Liver (tissue), 9 donors: ENCODE measurements around the gene DOCK1. TPM values are rescaled to one million over a fixed set of nuclear protein-coding genes. Genes with fewer than 3 reads are reported as not detected.

Experiments
- DNase-seq: peaks from one replicate; pipeline ENCODE4 v3.0.0-alpha.2; 2017; ENCODE audit warnings: low spot score
- H3K27ac ChIP-seq, 2 donors: one replicate each; pipeline ENCODE4 v1.7.0; 2013; ENCODE audit warnings: inconsistent platforms in 2 of 2, low read length in 2 of 2, control low read depth in 1 of 2, low read depth in 1 of 2, mild to moderate bottlenecking in 1 of 2
- H3K27me3 ChIP-seq, 4 donors: one replicate each; pipeline versions ENCODE4 v1.6.1 to v1.7.0; 2013; ENCODE audit warnings: low read length in 3 of 4, inconsistent platforms in 1 of 4, mild to moderate bottlenecking in 1 of 4, moderate library complexity in 1 of 4; ENCODE audit not compliant: control insufficient read depth in 4 of 4, insufficient read depth in 4 of 4
- H3K36me3 ChIP-seq, 4 donors: one replicate each; pipeline versions ENCODE4 v1.6.1 to v1.7.0; 2013; ENCODE audit warnings: low read length in 3 of 4, mild to moderate bottlenecking in 3 of 4, low read depth in 1 of 4, moderate library complexity in 1 of 4; ENCODE audit not compliant: control insufficient read depth in 4 of 4, insufficient read depth in 3 of 4
- H3K4me1 ChIP-seq, 4 donors: one replicate each; pipeline versions ENCODE4 v1.6.1 to v1.7.0; 2013; ENCODE audit warnings: low read length in 3 of 4, mild to moderate bottlenecking in 3 of 4, moderate library complexity in 1 of 4; ENCODE audit not compliant: control insufficient read depth in 4 of 4, insufficient read depth in 4 of 4
- H3K4me3 ChIP-seq, 3 donors: one replicate each; pipeline versions ENCODE4 v1.6.1 to v1.7.0; 2013; ENCODE audit warnings: low read length in 3 of 3, control low read depth in 1 of 3, low read depth in 1 of 3, mild to moderate bottlenecking in 1 of 3
- H3K9ac ChIP-seq, 2 donors: one replicate each; pipeline ENCODE4 v1.7.0; 2013; ENCODE audit warnings: low read length in 2 of 2, mild to moderate bottlenecking in 2 of 2, moderate library complexity in 2 of 2, control low read depth in 1 of 2, low read depth in 1 of 2
- H3K9me3 ChIP-seq, 4 donors: one replicate each; pipeline versions ENCODE4 v1.6.1 to v1.7.0; 2013; ENCODE audit warnings: low read length in 3 of 4; ENCODE audit not compliant: control insufficient read depth in 4 of 4
- FOXA1 ChIP-seq: IDR thresholded peaks from 2 replicates; pipeline ENCODE4 v1.6.1; 2016; ENCODE audit warnings: antibody characterized with exemption
- HNF4A ChIP-seq, 2 donors: conservative IDR thresholded peaks; 2 replicates each; pipeline ENCODE4 v1.6.1; 2016; ENCODE audit warnings: antibody characterized with exemption in 2 of 2, mild to moderate bottlenecking in 2 of 2
- HNF4G ChIP-seq: IDR thresholded peaks from 2 replicates; pipeline ENCODE4 v1.6.1; 2016; ENCODE audit warnings: antibody characterized with exemption
- JUND ChIP-seq, 2 donors: IDR thresholded peaks; 2 replicates each; pipeline ENCODE4 v1.6.1; 2016; ENCODE audit warnings: antibody characterized with exemption in 2 of 2
- NR2F2 ChIP-seq: IDR thresholded peaks from 2 replicates; pipeline ENCODE4 v1.6.1; 2016; ENCODE audit warnings: antibody characterized with exemption
- RAD21 ChIP-seq, 2 donors: IDR thresholded peaks; 2 replicates each; pipeline ENCODE4 v1.6.1; 2016; ENCODE audit warnings: antibody characterized with exemption in 2 of 2, mild to moderate bottlenecking in 2 of 2
- RXRA ChIP-seq, 2 donors: IDR thresholded peaks; 2 replicates each; pipeline ENCODE4 v1.6.1; 2017 to 2018; ENCODE audit warnings: antibody characterized with exemption in 2 of 2, mild to moderate bottlenecking in 1 of 2
- TAF1 ChIP-seq: conservative IDR thresholded peaks from 2 replicates; pipeline ENCODE4 v1.6.1; 2016; ENCODE audit warnings: antibody characterized with exemption, mild to moderate bottlenecking
- YY1 ChIP-seq: IDR thresholded peaks from 2 replicates; pipeline ENCODE4 v1.6.1; 2016; ENCODE audit warnings: antibody characterized with exemption, mild to moderate bottlenecking
- WGBS: extraction: QIAGEN DNeasy Blood & Tissue Kit; methylation state at CpG from one replicate; pipeline ENCODE4 v1.1.7; 2013; 5-methylcytosine and 5-hydroxymethylcytosine counted together
- polyA plus RNA-seq, 2 donors: library from polyadenylated mRNA; stranded (reverse) in 1 of 2; unstranded in 1 of 2; fragments of 200-250 nt in 1 of 2; fragments of >200 nt in 1 of 2; fragmentation: Nextera tagmentation in 1 of 2; extraction: Ambion mirVana in 1 of 2; gene quantifications; one replicate each; pipeline versions ENCODE4 v1.2.1 to v1.2.3, GENCODE V29; 2013 to 2015
- total RNA-seq, 2 donors: library from RNA; depleted of rRNA; stranded (reverse); fragments of >200 nt; gene quantifications; one replicate each; pipeline ENCODE4 v1.2.3, GENCODE V29; 2014
- TF ChIP-seq, protein P1 (sequence below): IDR thresholded peaks from 2 replicates; pipeline ENCODE4 v1.6.1; 2016; ENCODE audit warnings: antibody characterized with exemption
- TF ChIP-seq, protein P2 (sequence below): IDR thresholded peaks from 2 replicates; pipeline ENCODE4 v1.6.1; 2016; ENCODE audit warnings: antibody characterized with exemption
- TF ChIP-seq, protein P3 (sequence below): IDR thresholded peaks from 2 replicates; pipeline ENCODE4 v1.6.1; 2016; ENCODE audit warnings: antibody characterized with exemption
- TF ChIP-seq, protein P4 (sequence below): fragments of 150-350 bp; IDR thresholded peaks from 2 replicates; pipeline ENCODE4 v1.5.1; 2017; ENCODE audit warnings: improper control_type of control experiment, low read depth, low read length; ENCODE audit not compliant: missing input control
- TF ChIP-seq, protein P5 (sequence below): IDR thresholded peaks from 2 replicates; pipeline ENCODE4 v1.6.1; 2016; ENCODE audit warnings: antibody characterized with exemption, mild to moderate bottlenecking
- donor health status: healthy.
- donor health status: healthy.
- donor health status: healthy.
- donor health status: healthy.
- donor health status: healthy.

The DOCK1 gene
- total and polyA plus RNA-seq, 4 donors: 3.8 to 28.8 (median 9.1) TPM

DNA sequence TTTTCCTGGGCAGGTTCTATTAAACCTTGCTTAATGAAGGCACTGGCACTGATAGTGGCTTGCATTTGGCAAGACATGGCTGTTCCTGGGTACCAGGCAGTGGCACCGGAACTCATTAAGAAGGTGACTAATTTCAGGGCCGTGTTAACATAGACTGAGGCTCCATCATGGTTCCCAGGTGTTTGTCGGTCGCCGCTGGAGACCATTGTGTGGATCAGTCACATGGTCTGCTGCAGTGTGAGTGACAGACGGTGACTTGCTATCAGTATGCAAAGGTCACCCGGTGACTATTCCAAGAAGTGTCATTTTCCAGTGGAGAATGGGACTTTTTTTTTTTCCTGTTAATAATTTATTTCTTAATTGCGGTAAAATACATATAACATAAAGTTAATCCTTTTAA, 184.9 kb downstream of the DOCK1 start:
- Histone ChIP-seq H3K9ac (no peak overlapping the region), H3K36me3 (peaks cover 0 to 4% (median 3%) of the 10 kb centered on the region in 4 donors), H3K4me3 (no peak overlapping the region), H3K9me3 (no peaks in the 10 kb centered on the region), H3K4me1 (no peaks in the 10 kb centered on the region), H3K27ac (no peak overlapping the region), H3K27me3 (no peaks in the 10 kb centered on the region)
- DNase-seq: no peak
- 91% methylated on average over 8 of the region's 8 CpGs for WGBS
- TF ChIP-seq RAD21 (IDR thresholded peaks at IDR 0.05) (no peak), RXRA (IDR thresholded peaks at IDR 0.05) (no peak), HNF4G (no peak), YY1 (no peak), TAF1 (no peak), HNF4A (conservative IDR thresholded peaks at IDR 0.05) (no peak)
- TF ChIP-seq, protein P1, sequence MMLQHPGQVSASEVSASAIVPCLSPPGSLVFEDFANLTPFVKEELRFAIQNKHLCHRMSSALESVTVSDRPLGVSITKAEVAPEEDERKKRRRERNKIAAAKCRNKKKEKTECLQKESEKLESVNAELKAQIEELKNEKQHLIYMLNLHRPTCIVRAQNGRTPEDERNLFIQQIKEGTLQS: no peak
- TF ChIP-seq, protein P2, sequence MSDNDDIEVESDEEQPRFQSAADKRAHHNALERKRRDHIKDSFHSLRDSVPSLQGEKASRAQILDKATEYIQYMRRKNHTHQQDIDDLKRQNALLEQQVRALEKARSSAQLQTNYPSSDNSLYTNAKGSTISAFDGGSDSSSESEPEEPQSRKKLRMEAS: no peak
- TF ChIP-seq, protein P3, sequence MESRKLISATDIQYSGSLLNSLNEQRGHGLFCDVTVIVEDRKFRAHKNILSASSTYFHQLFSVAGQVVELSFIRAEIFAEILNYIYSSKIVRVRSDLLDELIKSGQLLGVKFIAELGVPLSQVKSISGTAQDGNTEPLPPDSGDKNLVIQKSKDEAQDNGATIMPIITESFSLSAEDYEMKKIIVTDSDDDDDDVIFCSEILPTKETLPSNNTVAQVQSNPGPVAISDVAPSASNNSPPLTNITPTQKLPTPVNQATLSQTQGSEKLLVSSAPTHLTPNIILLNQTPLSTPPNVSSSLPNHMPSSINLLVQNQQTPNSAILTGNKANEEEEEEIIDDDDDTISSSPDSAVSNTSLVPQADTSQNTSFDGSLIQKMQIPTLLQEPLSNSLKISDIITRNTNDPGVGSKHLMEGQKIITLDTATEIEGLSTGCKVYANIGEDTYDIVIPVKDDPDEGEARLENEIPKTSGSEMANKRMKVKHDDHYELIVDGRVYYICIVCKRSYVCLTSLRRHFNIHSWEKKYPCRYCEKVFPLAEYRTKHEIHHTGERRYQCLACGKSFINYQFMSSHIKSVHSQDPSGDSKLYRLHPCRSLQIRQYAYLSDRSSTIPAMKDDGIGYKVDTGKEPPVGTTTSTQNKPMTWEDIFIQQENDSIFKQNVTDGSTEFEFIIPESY: no peak
- TF ChIP-seq, protein P4, sequence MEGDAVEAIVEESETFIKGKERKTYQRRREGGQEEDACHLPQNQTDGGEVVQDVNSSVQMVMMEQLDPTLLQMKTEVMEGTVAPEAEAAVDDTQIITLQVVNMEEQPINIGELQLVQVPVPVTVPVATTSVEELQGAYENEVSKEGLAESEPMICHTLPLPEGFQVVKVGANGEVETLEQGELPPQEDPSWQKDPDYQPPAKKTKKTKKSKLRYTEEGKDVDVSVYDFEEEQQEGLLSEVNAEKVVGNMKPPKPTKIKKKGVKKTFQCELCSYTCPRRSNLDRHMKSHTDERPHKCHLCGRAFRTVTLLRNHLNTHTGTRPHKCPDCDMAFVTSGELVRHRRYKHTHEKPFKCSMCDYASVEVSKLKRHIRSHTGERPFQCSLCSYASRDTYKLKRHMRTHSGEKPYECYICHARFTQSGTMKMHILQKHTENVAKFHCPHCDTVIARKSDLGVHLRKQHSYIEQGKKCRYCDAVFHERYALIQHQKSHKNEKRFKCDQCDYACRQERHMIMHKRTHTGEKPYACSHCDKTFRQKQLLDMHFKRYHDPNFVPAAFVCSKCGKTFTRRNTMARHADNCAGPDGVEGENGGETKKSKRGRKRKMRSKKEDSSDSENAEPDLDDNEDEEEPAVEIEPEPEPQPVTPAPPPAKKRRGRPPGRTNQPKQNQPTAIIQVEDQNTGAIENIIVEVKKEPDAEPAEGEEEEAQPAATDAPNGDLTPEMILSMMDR: no peak

DNA sequence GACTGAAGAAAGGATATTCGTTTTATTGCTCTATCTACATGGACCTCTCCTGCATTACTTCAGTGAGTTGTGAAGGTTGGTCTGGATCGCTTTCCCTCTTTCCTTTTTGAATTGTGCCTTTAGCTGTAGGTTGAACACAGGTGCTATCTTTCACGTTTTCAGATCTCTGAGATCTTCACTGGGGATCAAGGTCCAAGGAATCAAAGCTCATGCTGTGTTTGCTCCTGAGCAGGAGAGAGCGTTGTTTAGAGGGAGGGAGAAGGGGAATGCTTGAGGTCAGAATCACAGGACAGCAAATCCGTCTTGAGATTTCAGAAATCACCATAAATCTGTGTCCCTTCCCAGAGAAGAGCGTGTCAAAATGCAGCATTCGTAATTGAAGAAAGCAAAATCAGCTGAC, 186.1 kb downstream of the DOCK1 start:
- Histone ChIP-seq H3K9me3 (no peaks in the 10 kb centered on the region), H3K9ac (no peak overlapping the region), H3K27ac (no peak overlapping the region), H3K36me3 (peaks cover 0 to 6% (median 4%) of the 10 kb centered on the region in 4 donors), H3K27me3 (no peaks in the 10 kb centered on the region), H3K4me3 (no peak overlapping the region), H3K4me1 (no peaks in the 10 kb centered on the region)
- WGBS: 89% methylated on average over 7 of the region's 7 CpGs
- TF ChIP-seq YY1: no peak
- TF ChIP-seq HNF4A (conservative IDR thresholded peaks at IDR 0.05): no peak
- DNase-seq: no peak

DNA sequence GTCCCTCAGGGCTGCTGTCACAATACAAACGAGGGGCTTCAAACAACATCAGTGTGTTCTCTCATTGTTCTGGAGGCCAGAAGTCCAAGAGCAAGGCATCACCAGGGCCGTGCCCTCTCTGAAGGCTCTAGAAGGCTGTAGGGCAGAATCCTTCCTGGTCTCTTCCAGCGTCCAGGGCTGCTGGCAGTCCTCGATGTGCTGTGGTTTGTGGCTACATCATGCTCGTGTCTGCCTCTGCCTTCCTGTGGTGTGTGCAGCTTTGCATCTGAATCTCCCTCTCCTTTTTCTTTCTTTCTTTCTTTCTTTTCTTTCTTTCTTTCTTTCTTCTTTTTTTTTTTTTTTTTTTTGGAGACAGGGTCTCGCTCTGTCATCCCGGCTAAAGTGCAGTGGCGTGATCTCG, 187.7 kb downstream of the DOCK1 start:
- H3K27ac ChIP-seq: no peak overlapping the region
- H3K36me3 ChIP-seq: peaks cover 0 to 6% (median 5%) of the 10 kb centered on the region in 4 donors
- H3K27me3 ChIP-seq: no peaks in the 10 kb centered on the region
- H3K9ac ChIP-seq: no peak overlapping the region
- 90% methylated on average over 9 of the region's 9 CpGs for WGBS
- no peak overlapping the region for H3K4me3 ChIP-seq
- TF ChIP-seq NR2F2: no peak
- TF ChIP-seq, protein P5, sequence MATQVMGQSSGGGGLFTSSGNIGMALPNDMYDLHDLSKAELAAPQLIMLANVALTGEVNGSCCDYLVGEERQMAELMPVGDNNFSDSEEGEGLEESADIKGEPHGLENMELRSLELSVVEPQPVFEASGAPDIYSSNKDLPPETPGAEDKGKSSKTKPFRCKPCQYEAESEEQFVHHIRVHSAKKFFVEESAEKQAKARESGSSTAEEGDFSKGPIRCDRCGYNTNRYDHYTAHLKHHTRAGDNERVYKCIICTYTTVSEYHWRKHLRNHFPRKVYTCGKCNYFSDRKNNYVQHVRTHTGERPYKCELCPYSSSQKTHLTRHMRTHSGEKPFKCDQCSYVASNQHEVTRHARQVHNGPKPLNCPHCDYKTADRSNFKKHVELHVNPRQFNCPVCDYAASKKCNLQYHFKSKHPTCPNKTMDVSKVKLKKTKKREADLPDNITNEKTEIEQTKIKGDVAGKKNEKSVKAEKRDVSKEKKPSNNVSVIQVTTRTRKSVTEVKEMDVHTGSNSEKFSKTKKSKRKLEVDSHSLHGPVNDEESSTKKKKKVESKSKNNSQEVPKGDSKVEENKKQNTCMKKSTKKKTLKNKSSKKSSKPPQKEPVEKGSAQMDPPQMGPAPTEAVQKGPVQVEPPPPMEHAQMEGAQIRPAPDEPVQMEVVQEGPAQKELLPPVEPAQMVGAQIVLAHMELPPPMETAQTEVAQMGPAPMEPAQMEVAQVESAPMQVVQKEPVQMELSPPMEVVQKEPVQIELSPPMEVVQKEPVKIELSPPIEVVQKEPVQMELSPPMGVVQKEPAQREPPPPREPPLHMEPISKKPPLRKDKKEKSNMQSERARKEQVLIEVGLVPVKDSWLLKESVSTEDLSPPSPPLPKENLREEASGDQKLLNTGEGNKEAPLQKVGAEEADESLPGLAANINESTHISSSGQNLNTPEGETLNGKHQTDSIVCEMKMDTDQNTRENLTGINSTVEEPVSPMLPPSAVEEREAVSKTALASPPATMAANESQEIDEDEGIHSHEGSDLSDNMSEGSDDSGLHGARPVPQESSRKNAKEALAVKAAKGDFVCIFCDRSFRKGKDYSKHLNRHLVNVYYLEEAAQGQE: no peak
- TF ChIP-seq RAD21 (IDR thresholded peaks at IDR 0.05): no peak
- no peak for TF ChIP-seq JUND (IDR thresholded peaks at IDR 0.05)
- no peak for TF ChIP-seq TAF1
- TF ChIP-seq, protein P1: no peak
- no peak for TF ChIP-seq FOXA1
- no peak for TF ChIP-seq HNF4A (conservative IDR thresholded peaks at IDR 0.05)
- no peak for TF ChIP-seq RXRA (IDR thresholded peaks at IDR 0.05)
- TF ChIP-seq HNF4G: no peak
- H3K4me1 ChIP-seq: no peaks in the 10 kb centered on the region
- DNase-seq: no peak
- H3K9me3 ChIP-seq: no peaks in the 10 kb centered on the region
